Upper lobe of right lung (tissue), 1 donor: ENCODE results near the gene SAMD4B. TPM values are rescaled to one million over a fixed set of nuclear protein-coding genes. Genes with fewer than 3 reads are reported as not detected.
"Not testable (repeated sequence)": the region's sequence is repeated elsewhere in the genome, so short reads cannot be mapped to it uniquely, and the experiment has no call there.

Experiments
- ATAC-seq: fragments of 200-7000 bp; cut with Tn5 transposase; one replicate; pipeline ENCODE4 v1.9.1; 2020; ENCODE audit warnings: mild to moderate bottlenecking, moderate library complexity
- DNase-seq: peaks from one replicate; pipeline ENCODE4 v3.0.0-alpha.2; 2020
- H3K27ac ChIP-seq: fragments of 200-600 bp; one replicate; pipeline ENCODE4 v1.8.0; 2022
- H3K27me3 ChIP-seq: fragments of 200-600 bp; one replicate; pipeline ENCODE4 v1.8.0; 2022; ENCODE audit warnings: mild to moderate bottlenecking
- H3K36me3 ChIP-seq: fragments of 200-600 bp; one replicate; pipeline ENCODE4 v1.8.0; 2022
- H3K4me1 ChIP-seq: fragments of 200-600 bp; one replicate; pipeline ENCODE4 v1.8.0; 2022
- H3K4me3 ChIP-seq: fragments of 200-600 bp; one replicate; pipeline ENCODE4 v1.8.0; 2022; ENCODE audit warnings: mild to moderate bottlenecking
- H3K9me3 ChIP-seq: fragments of 200-600 bp; one replicate; pipeline ENCODE4 v1.8.0; 2022
- intact Hi-C: fragments of 100-400 bp; cut with DNase I; formaldehyde crosslinking; loops from one replicate; pipeline ENCODE4 v1.11.0; 2022
- total RNA-seq: library from RNA; stranded (reverse); fragmentation: NEBNext Ultra II Directional; extraction: Animal tissue kit (Norgen Biotek cat#: 25700); gene quantifications from one replicate; pipeline ENCODE4 v1.2.1, GENCODE V29; 2021
- TF ChIP-seq, protein P1 (sequence below): fragments of 200-600 bp; IDR thresholded peaks from one replicate; pipeline ENCODE4 v1.8.0; 2022; ENCODE audit warnings: antibody characterized with exemption
- donor health status: DM: no; HTN: yes; CAD: no; lungs with severe emphysema.

Gene SAMD4B
- total RNA-seq, 1 donor from 2014 or later, result 81.2 TPM

DNA sequence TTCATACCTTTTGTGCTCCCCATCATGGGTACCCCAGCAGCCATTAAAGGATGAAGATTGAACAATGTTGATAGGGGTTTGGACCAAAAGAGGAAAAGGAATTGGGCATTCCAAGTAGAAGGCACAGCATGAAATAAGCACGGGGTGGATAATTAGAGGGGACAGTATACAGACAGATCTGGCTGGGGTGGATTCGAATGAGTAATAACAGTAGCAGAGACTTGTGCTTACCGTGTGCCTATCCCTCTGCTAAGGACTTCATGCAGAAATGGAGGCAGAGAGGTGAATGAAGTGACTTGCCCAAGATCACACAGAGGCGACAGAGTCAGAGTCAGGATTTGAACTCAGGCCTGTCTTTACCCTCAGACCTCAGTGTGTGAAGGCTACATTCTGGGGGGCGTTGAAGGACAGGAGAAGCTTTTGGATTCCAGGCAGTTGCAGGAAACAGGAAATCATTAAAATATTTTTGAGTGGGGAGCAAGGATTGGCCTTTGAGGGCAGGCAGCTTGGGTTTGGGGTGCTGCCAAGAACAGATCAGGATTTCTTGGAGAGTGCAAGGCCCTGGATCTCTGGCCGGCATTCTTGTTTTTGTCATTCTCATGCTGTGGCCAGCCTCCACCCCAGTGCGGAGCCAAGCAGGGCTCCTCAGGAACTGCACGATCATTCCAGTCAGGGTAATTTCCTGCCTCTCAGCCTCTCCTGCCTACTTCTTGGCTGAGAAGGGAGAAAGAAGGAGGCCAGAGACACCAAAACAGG lies 30.0 kb downstream of the SAMD4B start:
- intact Hi-C loops, result no loop called here
- peaks cover 22% of the 10 kb centered on the region for H3K4me1 ChIP-seq
- peak overlapping the region; percentile 89 for H3K27ac ChIP-seq
- peaks cover 72% of the 10 kb centered on the region for H3K36me3 ChIP-seq
- no peak overlapping the region for H3K4me3 ChIP-seq
- TF ChIP-seq, protein P1, sequence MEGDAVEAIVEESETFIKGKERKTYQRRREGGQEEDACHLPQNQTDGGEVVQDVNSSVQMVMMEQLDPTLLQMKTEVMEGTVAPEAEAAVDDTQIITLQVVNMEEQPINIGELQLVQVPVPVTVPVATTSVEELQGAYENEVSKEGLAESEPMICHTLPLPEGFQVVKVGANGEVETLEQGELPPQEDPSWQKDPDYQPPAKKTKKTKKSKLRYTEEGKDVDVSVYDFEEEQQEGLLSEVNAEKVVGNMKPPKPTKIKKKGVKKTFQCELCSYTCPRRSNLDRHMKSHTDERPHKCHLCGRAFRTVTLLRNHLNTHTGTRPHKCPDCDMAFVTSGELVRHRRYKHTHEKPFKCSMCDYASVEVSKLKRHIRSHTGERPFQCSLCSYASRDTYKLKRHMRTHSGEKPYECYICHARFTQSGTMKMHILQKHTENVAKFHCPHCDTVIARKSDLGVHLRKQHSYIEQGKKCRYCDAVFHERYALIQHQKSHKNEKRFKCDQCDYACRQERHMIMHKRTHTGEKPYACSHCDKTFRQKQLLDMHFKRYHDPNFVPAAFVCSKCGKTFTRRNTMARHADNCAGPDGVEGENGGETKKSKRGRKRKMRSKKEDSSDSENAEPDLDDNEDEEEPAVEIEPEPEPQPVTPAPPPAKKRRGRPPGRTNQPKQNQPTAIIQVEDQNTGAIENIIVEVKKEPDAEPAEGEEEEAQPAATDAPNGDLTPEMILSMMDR, result no peak
- DNase-seq, result peak; percentile 74
- peak; percentile 82 for ATAC-seq
- no peaks in the 10 kb centered on the region for H3K9me3 ChIP-seq
- no peaks in the 10 kb centered on the region for H3K27me3 ChIP-seq

DNA sequence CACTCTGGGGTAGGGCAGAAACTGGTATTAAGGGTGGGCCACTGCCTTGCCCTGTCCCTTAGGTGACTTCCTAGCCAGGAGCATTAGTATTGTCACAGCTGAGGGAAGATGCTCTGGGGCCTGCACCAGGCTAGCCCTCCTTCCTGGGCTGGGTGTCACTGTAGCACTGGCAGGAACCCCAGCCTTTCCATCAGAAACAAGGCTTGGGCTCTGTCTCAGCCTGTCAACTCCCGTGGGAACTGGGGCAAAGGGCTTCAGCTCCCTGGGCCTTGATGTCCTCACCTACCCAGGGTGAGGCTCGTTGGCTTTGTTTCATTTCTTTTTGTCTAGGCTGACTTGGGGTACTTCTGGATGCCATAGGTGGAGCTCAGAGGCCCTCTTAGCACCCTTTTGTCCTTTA lies 30.7 kb downstream of the SAMD4B start:
- peaks cover 77% of the 10 kb centered on the region for H3K36me3 ChIP-seq

DNA sequence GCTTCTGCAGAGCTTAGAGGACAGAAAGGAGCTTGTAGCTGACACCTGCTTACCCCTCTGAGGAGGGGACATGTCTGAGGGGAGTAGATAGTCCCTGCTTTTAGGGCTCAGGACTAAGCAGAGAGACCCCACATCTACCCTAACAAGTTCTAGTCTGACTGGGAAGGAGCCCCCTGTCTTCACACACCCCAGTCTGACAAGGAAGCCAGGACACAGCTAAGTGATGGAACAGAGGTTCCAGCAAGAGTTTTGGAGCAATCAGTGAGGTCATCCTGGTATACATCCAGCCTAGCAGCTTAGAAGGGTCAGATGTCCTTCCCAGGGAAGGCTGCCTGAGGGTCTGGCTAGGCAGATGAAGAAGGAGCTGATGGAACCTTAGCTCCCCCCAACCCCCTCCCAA lies 33.7 kb downstream of the SAMD4B start:
- peaks cover 80% of the 10 kb centered on the region for H3K36me3 ChIP-seq
- ATAC-seq (no peak), DNase-seq (peak; percentile 9)
- no peaks in the 10 kb centered on the region for H3K9me3 ChIP-seq
- TF ChIP-seq, protein P1, result no peak
- intact Hi-C loops, result no loop called here
- H3K27ac ChIP-seq, result no peak overlapping the region
- no peaks in the 10 kb centered on the region for H3K27me3 ChIP-seq
- H3K4me3 ChIP-seq, result no peak overlapping the region
- H3K4me1 ChIP-seq, result peaks cover 22% of the 10 kb centered on the region

More for the DNA sequence above, 30.7 kb downstream of the SAMD4B start:
- intact Hi-C loops, result no loop called here
- Histone ChIP-seq H3K4me1 (peaks cover 22% of the 10 kb centered on the region), H3K27me3 (no peaks in the 10 kb centered on the region), H3K9me3 (no peaks in the 10 kb centered on the region), H3K4me3 (no peak overlapping the region), H3K27ac (peak overlapping the region; percentile 89)
- TF ChIP-seq, protein P1, result no peak
- DNase-seq (peak; percentile 25), ATAC-seq (peak; percentile 8)

DNA sequence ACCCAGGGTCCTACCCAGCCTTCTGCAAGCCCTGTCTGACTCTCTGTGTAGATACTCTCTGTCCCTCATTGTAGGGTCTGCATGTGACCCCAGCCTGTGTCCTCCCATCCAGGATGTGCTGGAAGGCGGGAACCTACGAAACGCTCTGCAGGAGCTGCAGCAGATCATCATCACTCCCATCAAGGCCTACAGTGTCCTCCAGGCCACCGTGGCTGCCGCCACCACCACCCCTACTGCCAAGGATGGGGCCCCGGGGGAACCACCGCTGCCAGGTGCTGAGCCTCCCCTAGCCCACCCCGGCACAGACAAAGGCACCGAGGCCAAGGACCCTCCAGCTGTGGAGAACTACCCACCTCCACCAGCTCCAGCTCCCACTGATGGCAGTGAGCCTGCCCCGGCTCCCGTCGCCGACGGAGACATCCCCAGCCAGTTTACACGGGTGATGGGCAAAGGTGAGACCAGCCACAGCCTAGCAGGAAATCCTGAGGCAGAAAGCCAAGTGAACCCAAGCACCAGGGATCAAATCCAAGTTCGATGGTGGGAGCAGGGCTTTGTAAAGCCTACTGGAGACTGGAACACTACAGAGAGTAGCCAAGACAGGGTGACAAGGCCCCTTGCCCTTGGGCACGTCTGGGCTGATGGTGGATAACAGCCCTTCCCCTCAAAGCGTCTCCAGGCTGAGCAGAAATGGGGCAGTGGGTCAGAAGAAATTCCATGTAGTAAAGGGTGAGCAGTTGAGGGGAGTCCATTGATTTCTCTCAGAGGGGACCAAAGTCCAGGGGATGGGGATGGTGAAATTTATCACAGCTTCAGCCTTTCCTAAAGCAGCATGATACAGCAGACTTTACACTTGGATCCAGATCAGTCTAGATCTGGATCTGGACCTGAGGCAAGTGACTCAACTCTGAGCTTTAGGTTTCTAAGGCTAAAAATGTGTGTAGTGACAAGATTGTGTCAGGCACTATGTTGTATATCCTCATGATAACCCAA lies 35.4 kb downstream of the SAMD4B start:
- H3K27me3 ChIP-seq, result no peaks in the 10 kb centered on the region
- no peaks in the 10 kb centered on the region for H3K9me3 ChIP-seq
- no peak overlapping the region for H3K4me3 ChIP-seq
- intact Hi-C loops, result no loop called here
- TF ChIP-seq, protein P1, result no peak
- ATAC-seq (no peak), DNase-seq (peak; percentile 54)
- H3K36me3 ChIP-seq, result peaks cover 87% of the 10 kb centered on the region
- H3K27ac ChIP-seq, result no peak overlapping the region
- H3K4me1 ChIP-seq, result peaks cover 9% of the 10 kb centered on the region

DNA sequence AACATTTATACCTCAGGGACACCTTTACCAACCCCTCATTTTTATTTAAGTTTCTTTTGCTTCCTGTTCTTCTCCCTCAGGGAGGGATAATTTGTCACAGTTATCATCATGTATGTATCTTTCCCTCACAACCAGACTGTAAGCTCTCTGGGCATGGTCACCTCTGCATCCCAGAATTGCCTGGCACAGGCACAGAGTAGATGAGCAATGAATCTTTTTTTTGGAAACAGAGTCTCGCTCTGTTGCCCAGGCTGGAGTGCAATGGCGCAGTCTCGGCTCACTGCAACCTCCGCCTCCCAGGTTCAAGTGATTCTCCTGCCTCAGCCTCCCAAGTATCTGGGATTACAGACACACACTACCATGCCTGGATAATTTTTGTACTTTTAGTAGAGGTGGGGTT lies 37.1 kb downstream of the SAMD4B start:
- H3K4me3 ChIP-seq, intact Hi-C loops, H3K9me3 ChIP-seq, ATAC-seq, DNase-seq, H3K27me3 ChIP-seq, H3K27ac ChIP-seq, H3K4me1 ChIP-seq: not testable (repeated sequence)
- peaks cover 98% of the 10 kb centered on the region for H3K36me3 ChIP-seq
